Measurements from ENCODE around the gene SMIM32.

Gene SMIM32

DNA sequence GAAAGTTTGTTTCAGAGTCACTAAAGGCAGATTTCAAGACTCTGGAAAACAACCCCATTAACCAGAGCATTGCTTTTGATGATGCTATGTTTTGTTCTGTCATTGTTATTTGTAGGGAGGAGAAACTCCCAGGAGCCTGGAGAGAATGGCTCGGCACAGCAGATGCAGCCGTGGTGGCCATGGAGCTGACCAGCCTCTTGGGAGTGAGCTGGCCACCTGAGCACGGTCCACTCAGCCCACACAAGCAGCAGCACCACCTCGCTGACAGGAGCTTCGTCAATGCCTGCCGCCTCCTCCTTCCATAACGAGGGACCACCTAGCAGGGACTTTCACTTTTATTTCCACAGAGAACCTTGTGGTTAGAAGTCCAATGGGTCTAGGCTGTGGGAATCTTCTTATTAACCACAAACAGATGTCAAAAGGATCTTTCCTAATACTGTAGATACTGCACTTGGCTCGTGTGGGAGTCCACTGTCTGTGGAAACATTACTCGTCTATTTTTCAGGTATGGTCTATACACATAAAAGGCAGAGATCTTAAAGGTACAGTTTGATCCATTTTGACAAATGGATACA lies 21.0 kb upstream of the SMIM32 start:
- no peak for TF ChIP-seq ZFX (IDR thresholded peaks at IDR 0.05)
- TF ChIP-seq, protein P1, sequence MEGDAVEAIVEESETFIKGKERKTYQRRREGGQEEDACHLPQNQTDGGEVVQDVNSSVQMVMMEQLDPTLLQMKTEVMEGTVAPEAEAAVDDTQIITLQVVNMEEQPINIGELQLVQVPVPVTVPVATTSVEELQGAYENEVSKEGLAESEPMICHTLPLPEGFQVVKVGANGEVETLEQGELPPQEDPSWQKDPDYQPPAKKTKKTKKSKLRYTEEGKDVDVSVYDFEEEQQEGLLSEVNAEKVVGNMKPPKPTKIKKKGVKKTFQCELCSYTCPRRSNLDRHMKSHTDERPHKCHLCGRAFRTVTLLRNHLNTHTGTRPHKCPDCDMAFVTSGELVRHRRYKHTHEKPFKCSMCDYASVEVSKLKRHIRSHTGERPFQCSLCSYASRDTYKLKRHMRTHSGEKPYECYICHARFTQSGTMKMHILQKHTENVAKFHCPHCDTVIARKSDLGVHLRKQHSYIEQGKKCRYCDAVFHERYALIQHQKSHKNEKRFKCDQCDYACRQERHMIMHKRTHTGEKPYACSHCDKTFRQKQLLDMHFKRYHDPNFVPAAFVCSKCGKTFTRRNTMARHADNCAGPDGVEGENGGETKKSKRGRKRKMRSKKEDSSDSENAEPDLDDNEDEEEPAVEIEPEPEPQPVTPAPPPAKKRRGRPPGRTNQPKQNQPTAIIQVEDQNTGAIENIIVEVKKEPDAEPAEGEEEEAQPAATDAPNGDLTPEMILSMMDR (conservative IDR thresholded peaks at IDR 0.05): no peak
- H3K27ac ChIP-seq: no peak overlapping the region

DNA sequence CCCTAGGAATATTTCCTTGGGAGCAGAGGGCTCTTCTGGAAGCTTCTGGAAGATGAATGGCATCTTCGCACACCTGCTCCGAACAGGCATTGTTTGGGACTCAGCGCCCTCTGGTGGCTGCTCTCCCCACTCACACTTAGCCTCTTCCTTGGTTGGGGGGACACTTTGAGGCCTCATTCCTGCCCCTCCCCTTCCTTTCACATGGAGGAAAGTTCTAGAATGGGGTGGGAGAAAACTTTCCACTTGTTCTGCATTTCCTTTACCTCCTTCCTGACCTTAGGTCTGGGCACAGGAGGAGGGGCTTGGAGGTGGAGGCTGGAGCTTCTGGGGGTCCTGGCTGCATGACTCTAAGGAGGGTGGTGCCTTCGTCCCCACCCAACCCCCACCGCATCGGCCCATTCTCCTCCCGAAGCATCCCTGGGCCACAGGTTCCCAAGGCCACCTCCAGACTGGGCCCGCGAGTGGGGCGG lies 19.3 kb upstream of the SMIM32 start:
- no peak overlapping the region for H3K27ac ChIP-seq
- TF ChIP-seq, protein P1 (conservative IDR thresholded peaks at IDR 0.05): peak; percentile 90
- no peak for TF ChIP-seq ZFX (IDR thresholded peaks at IDR 0.05)

DNA sequence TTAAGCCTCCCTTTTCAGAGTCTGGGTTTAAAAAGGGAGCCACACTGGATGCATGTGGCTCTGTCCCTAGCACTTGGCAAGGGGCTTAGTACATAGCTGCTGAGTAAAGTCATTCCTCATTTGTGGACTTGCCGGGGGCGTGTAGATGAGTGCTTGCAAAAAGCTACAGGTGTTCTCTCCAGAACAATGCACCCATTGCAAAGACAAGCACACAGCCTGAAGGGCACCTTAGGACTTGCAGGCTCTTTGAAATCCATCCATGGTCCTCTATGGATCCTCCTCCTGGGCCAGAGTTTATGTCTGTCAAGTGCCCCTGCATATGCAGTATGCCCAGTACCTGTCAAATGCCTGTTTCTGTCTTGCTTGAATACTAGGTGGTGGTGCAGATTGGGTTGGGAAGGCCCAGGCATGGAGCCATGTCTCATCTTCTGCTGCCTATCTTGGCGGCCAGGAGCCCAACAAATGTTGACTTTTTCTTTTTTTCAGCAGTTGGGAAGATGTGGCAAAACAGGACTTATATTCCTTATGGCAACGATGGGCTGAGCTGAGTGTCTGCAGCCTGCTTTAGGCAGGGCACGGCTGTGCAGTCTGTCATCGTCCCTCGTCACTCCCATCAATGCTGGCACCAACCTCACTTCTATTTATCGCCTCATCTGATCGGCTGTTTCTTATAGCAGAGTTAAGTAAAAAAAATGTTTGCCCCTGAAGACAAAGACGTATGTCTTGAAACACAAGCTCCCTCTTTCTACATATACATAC lies 18.5 kb upstream of the SMIM32 start:
- H3K27ac ChIP-seq: no peak overlapping the region
- TF ChIP-seq, protein P1 (conservative IDR thresholded peaks at IDR 0.05): no peak
- no peak for TF ChIP-seq ZFX (IDR thresholded peaks at IDR 0.05)

DNA sequence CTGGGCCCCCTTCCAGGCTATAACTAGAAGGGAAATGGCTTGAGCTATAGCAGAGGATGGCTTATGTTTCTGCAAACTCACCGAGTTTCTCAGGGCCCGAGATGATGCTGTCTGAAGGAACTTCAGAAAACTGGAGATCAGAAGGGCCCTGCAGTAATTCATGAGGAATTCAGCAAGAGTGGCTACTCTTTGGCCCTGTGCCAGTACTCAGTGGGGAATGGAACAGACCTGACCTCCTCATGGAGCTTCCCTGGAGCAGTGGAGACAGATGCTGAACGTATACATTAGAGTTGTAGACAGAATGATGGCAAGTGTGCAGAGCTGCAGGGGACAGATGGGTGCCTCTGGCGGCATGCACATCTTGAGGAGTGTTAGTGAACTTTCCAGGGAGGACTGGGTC lies 17.3 kb upstream of the SMIM32 start:
- H3K27ac ChIP-seq: no peak overlapping the region
- no peak for TF ChIP-seq ZFX (IDR thresholded peaks at IDR 0.05)
- TF ChIP-seq, protein P1 (conservative IDR thresholded peaks at IDR 0.05): no peak

DNA sequence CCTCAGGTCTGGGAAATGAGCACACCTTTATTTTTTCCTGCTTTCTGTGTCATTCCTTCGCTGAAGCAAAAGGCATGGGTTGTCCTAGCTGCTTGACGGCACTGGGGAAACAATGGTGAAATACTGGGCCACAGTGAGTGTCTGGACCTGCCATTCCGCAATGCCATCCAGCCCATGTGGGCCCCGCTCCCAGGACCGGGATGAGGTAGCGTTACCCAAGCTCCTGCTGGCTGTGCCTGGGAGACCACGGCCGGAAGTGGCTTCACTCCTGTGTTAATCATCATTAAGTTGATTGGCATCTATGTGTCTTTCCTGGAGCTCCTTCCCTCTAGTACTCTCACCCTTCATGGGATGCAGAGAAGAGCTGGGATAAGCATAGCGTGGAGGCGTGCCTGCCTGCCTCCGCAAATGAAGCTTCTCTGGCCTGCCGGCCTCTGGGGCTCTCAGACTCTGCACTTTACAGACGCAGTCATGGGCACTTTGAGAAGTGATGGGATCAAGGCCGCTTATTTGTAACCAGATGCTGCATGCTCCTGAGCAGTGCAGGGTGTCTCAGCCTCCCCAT lies 16.5 kb upstream of the SMIM32 start:
- no peak overlapping the region for H3K27ac ChIP-seq
- TF ChIP-seq, protein P1 (conservative IDR thresholded peaks at IDR 0.05): no peak
- no peak for TF ChIP-seq ZFX (IDR thresholded peaks at IDR 0.05)

DNA sequence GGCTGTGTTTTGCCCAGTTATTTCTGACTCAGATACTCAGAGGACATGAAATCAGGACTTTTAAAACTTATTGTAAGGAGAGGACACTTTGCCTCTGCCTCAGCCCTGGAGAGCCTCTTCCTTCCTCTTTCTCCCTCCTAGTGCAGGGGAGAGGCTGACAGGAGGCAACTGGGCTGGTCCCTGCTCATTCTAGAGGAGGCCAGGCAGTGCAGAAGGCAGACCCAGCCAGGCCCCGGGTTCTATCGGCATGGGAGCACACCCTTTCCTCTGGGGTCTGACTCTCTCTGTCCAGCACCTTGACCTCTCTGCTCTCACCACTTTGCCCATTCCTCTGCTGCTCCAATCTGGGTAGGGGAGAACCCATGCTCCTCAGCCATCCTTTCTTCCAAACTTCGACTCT lies 16.0 kb upstream of the SMIM32 start:
- no peak for TF ChIP-seq ZFX (IDR thresholded peaks at IDR 0.05)
- TF ChIP-seq, protein P1 (conservative IDR thresholded peaks at IDR 0.05): no peak
- no peak overlapping the region for H3K27ac ChIP-seq

DNA sequence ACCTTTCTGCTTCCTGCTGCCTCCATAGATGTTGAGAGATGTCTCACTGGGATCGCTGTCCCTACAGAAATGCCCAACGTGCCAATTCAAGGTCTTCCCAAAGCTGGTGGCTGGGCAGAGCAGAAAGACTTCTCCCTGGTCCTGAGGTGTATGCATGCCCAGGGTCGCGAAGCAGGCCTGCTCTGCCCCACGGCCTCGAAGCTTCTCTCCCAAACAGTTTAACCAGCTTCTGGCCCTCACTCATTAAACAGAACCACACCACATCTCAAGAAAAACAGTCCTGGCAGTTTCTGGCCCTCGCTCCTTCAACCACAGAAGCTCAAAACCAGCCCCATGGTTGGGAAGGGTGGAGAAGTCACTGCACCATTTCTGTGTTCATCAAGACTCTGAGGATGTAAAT lies 14.7 kb upstream of the SMIM32 start:
- H3K27ac ChIP-seq: no peak overlapping the region
- TF ChIP-seq, protein P1 (conservative IDR thresholded peaks at IDR 0.05): no peak
